ENCODE results near the gene HHIPL1.

Gene HHIPL1

DNA sequence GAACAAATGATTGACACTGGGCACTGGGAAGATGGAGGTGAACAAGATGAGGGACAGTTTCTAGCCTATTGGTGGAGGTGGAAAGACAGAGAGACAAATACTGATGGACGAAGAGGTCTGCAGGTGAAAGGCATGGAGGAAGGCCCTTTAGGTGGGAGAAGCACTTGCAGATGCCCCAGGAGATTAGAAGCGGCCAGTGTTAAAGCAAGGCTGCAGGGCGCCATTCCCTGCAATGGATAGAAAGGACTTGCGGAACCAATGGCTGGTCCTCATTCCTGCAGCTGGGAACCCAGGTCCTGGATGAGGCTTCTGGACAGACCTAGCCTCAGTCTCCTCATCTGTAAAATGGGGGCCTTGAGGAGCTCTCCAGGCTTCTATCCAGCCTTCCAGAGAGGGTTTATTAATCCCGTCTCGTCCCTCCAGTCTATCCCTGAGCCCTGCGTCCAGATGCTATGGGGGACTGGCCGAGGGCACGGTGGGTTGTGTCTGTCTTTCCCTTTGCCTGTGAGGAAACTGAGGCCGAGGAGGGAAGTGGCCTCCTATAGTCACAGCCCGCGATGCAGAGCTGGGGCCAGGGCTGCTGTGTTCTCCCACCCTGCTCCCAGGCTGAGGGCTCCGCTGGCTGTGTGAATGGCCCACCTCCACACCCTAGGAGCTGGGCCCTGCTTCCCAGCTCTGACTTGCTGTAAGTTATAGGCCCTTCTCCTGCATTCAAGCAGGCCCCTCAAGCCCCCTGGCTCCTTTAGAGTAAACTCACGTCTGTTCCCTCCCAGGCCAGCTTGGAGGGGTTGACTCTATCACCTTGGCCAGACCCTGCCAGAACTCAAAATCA is 72.1 kb downstream of the HHIPL1 start:
- Histone ChIP-seq H3K27ac (replicated peaks) (no peak overlapping the region), H3K4me3 (replicated peaks; ENCODE audit: insufficient read depth, low read length) (no peak overlapping the region), H3K27me3 (ENCODE audit: insufficient read depth, poor library complexity, severe bottlenecking) (peaks cover 7% of the 10 kb centered on the region)
- DNase-seq (ENCODE audit: low read depth in 1 of 2, low spot score in 1 of 2) = no peak
- TF ChIP-seq GABPA (IDR thresholded peaks at IDR 0.05; ENCODE audit: low read depth) = no peak
- TF ChIP-seq, protein P1, sequence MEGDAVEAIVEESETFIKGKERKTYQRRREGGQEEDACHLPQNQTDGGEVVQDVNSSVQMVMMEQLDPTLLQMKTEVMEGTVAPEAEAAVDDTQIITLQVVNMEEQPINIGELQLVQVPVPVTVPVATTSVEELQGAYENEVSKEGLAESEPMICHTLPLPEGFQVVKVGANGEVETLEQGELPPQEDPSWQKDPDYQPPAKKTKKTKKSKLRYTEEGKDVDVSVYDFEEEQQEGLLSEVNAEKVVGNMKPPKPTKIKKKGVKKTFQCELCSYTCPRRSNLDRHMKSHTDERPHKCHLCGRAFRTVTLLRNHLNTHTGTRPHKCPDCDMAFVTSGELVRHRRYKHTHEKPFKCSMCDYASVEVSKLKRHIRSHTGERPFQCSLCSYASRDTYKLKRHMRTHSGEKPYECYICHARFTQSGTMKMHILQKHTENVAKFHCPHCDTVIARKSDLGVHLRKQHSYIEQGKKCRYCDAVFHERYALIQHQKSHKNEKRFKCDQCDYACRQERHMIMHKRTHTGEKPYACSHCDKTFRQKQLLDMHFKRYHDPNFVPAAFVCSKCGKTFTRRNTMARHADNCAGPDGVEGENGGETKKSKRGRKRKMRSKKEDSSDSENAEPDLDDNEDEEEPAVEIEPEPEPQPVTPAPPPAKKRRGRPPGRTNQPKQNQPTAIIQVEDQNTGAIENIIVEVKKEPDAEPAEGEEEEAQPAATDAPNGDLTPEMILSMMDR (IDR thresholded peaks at IDR 0.05; ENCODE audit: insufficient read depth, low read length) = no peak
- TF ChIP-seq, protein P2, sequence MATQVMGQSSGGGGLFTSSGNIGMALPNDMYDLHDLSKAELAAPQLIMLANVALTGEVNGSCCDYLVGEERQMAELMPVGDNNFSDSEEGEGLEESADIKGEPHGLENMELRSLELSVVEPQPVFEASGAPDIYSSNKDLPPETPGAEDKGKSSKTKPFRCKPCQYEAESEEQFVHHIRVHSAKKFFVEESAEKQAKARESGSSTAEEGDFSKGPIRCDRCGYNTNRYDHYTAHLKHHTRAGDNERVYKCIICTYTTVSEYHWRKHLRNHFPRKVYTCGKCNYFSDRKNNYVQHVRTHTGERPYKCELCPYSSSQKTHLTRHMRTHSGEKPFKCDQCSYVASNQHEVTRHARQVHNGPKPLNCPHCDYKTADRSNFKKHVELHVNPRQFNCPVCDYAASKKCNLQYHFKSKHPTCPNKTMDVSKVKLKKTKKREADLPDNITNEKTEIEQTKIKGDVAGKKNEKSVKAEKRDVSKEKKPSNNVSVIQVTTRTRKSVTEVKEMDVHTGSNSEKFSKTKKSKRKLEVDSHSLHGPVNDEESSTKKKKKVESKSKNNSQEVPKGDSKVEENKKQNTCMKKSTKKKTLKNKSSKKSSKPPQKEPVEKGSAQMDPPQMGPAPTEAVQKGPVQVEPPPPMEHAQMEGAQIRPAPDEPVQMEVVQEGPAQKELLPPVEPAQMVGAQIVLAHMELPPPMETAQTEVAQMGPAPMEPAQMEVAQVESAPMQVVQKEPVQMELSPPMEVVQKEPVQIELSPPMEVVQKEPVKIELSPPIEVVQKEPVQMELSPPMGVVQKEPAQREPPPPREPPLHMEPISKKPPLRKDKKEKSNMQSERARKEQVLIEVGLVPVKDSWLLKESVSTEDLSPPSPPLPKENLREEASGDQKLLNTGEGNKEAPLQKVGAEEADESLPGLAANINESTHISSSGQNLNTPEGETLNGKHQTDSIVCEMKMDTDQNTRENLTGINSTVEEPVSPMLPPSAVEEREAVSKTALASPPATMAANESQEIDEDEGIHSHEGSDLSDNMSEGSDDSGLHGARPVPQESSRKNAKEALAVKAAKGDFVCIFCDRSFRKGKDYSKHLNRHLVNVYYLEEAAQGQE (IDR thresholded peaks at IDR 0.05; ENCODE audit: insufficient replicate concordance, low read depth) = no peak
- TF ChIP-seq POLR2AphosphoS5 (IDR thresholded peaks at IDR 0.05; ENCODE audit: low read depth) = no peak

- Histone ChIP-seq H3K27me3 (ENCODE audit: insufficient read depth, poor library complexity, severe bottlenecking) (peaks cover 7% of the 10 kb centered on the region), H3K4me3 (replicated peaks; ENCODE audit: insufficient read depth, low read length) (no peak overlapping the region), H3K27ac (replicated peaks) (no peak overlapping the region)
- TF ChIP-seq SPI1 (IDR thresholded peaks at IDR 0.05; ENCODE audit: borderline replicate concordance, low read depth) = no peak
- TF ChIP-seq, protein P2 (IDR thresholded peaks at IDR 0.05; ENCODE audit: insufficient replicate concordance, low read depth) = no peak
- TF ChIP-seq, protein P1 (IDR thresholded peaks at IDR 0.05; ENCODE audit: insufficient read depth, low read length) = no peak
- TF ChIP-seq POLR2AphosphoS5 (IDR thresholded peaks at IDR 0.05; ENCODE audit: low read depth) = no peak
- TF ChIP-seq GABPA (IDR thresholded peaks at IDR 0.05; ENCODE audit: low read depth) = no peak
- no peak for DNase-seq (ENCODE audit: low read depth in 1 of 2, low spot score in 1 of 2)
These were observed 72.7 kb downstream of the HHIPL1 start for GRCh38 chr14:99717682-99718013.

DNA sequence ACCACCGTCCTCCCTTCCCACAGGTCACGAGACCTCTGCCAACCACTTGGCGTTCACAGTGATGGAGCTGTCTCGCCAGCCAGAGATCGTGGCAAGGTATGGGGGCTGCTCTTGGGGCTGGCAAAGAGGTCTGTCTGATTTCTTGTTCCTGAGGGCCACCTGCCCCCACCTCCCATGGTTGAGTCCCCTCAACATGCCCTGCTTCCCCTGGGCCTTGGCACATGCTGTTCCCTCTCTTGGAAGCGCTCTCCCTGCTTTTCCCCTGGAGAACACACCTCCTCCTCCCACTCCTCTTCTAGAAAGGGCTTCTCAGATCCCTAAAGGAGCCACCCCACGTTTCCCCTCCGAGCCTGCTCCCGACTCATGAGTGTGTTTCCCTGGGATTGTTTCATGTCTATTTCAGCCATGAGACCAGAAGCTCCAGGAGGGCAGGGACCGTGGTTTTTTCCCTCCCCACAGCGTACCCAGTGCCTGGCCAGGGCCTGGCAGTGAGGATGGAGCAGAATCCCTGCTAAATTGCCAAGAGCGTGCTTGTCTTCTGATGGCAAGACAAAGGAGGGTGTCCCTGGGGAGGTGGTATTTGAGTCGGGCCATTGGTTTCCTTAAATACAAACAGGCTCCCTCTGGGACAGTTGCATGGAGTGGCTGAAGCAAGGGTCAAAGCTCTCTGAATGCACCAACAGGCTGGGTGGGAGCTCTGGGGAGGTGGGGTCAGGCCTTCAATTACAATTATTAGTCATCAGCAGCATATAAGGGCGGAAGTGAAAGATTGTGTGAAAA is 73.3 kb downstream of the HHIPL1 start:
- no peak for DNase-seq (ENCODE audit: low read depth in 1 of 2, low spot score in 1 of 2)
- Histone ChIP-seq H3K27ac (replicated peaks) (no peak overlapping the region), H3K27me3 (ENCODE audit: insufficient read depth, poor library complexity, severe bottlenecking) (peaks cover 7% of the 10 kb centered on the region), H3K4me3 (replicated peaks; ENCODE audit: insufficient read depth, low read length) (no peak overlapping the region)
- TF ChIP-seq GABPA (IDR thresholded peaks at IDR 0.05; ENCODE audit: low read depth) (no peak), POLR2AphosphoS5 (IDR thresholded peaks at IDR 0.05; ENCODE audit: low read depth) (no peak), SPI1 (IDR thresholded peaks at IDR 0.05; ENCODE audit: borderline replicate concordance, low read depth) (no peak)
- TF ChIP-seq, protein P2 (IDR thresholded peaks at IDR 0.05; ENCODE audit: insufficient replicate concordance, low read depth) = no peak
- TF ChIP-seq, protein P1 (IDR thresholded peaks at IDR 0.05; ENCODE audit: insufficient read depth, low read length) = no peak
